Upper lobe of left lung (tissue), 6 donors: ENCODE results near the gene RRP36. TPM values are rescaled to one million over a fixed set of nuclear protein-coding genes. Genes with fewer than 3 reads are reported as not detected.

ENCODE experiments used
- ATAC-seq, 2 donors: fragments of 200-7000 bp; cut with Tn5 transposase; one replicate each; pipeline ENCODE4 v1.9.1; 2022; ENCODE audit warnings: mild to moderate bottlenecking in 2 of 2, moderate library complexity in 2 of 2; ENCODE audit not compliant: low FRiP score in 2 of 2
- DNase-seq, 2 donors: peaks; one replicate each; pipeline ENCODE4 v3.0.0-alpha.2; 2019 to 2020
- H3K27ac ChIP-seq, 4 donors: fragments of 200-600 bp; sonication (generic); one replicate each; pipeline ENCODE4 v1.5.1; 2016 to 2019
- H3K27me3 ChIP-seq, 4 donors: fragments of 200-600 bp; sonication (generic); one replicate each; pipeline ENCODE4 v1.5.1; 2017 to 2019
- H3K36me3 ChIP-seq, 4 donors: fragments of 200-600 bp; sonication (generic); one replicate each; pipeline ENCODE4 v1.5.1; 2016 to 2019
- H3K4me1 ChIP-seq, 4 donors: fragments of 200-600 bp; sonication (generic); one replicate each; pipeline ENCODE4 v1.5.1; 2018 to 2019
- H3K4me3 ChIP-seq, 4 donors: fragments of 200-600 bp; sonication (generic); one replicate each; pipeline ENCODE4 v1.5.1; 2017 to 2019; ENCODE audit warnings: mild to moderate bottlenecking in 2 of 4, moderate library complexity in 1 of 4
- H3K9me3 ChIP-seq, 4 donors: fragments of 200-600 bp; sonication (generic); one replicate each; pipeline ENCODE4 v1.5.1; 2018 to 2019
- EP300 ChIP-seq, 4 donors: sonication (generic); formaldehyde crosslinking; IDR thresholded peaks; one replicate each; pipeline ENCODE4 v1.5.1; 2017; ENCODE audit warnings: antibody characterized with exemption in 4 of 4, control low read depth in 2 of 4
- POLR2A ChIP-seq, 4 donors: fragments of 450-650 bp; IDR thresholded peaks; one replicate each; pipeline ENCODE4 v1.5.1; 2016 to 2017; ENCODE audit warnings: antibody characterized with exemption in 4 of 4, mild to moderate bottlenecking in 2 of 4
- POLR2AphosphoS5 ChIP-seq, 2 donors: sonication (generic); formaldehyde crosslinking; IDR thresholded peaks; one replicate each; pipeline ENCODE4 v1.5.1; 2017; ENCODE audit warnings: antibody characterized with exemption in 2 of 2
- WGBS, 2 donors: methylation state at CpG; one replicate each; pipeline ENCODE4 v1.1.5; 2017 to 2018; 5-methylcytosine and 5-hydroxymethylcytosine counted together
- total RNA-seq, 6 donors: library from RNA; depleted of rRNA in 4 of 6; stranded (reverse); fragments of >200 nt in 4 of 6; gene quantifications; one replicate each; pipeline versions ENCODE4 v1.1.0 to v1.2.1, GENCODE V29; 2016 to 2021
- TF ChIP-seq, protein P1 (sequence below), 6 experiments: fragments of 450-650 bp in 4 of 6; fragments of 200-600 bp in 2 of 6; sonication (generic) in 2 of 6; IDR thresholded peaks; one replicate each; pipeline ENCODE4 v1.5.1; 2016 to 2019; ENCODE audit warnings: antibody characterized with exemption in 6 of 6
- donor health status: DM: no; HTN: no; CAD: no; lungs with moderate emphysema.
- donor health status: DM: no; HTN: yes; CAD: no; lungs with severe emphysema.

The RRP36 gene
- total RNA-seq, 6 donors from 2014 or later, result 32.0 to 77.2 (median 45.9) TPM

DNA sequence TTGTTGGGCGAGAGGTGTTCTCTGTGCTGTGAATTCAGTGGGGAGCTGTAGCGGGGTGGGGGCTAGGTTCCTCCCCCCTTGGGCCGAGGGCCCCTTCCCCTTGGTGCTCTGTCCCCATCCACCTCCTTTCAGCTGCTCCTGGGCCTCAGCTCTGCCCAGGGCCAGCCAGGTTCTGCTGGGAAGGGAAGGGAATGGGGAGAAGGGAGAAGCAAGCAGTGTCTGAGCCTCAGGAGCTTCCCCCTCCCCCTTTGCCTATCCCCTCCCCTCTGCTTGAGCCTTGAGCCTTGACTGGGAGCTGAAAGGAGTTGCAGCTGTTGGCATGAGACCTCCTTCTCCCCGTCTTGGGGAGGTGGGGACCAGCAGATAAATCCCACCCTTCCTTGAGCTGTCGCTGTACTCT, 576 bp upstream of the RRP36 start:
- no peak for TF ChIP-seq EP300 (IDR thresholded peaks at IDR 0.05)
- DNase-seq, result no peak
- H3K27ac ChIP-seq, result peak overlapping the region; percentile 85 to 90 (median 88)
- H3K4me1 ChIP-seq, result peaks cover 35 to 43% (median 35%) of the 10 kb centered on the region in 4 donors
- ATAC-seq, result peak in 1 of 2 donors; percentile 4
- 62 to 72% methylated on average over 5 of the region's 5 CpGs for WGBS, 2 donors
- H3K27me3 ChIP-seq, result no peaks in the 10 kb centered on the region
- peaks cover 20 to 50% (median 33%) of the 10 kb centered on the region in 4 donors for H3K36me3 ChIP-seq
- H3K9me3 ChIP-seq, result no peaks in the 10 kb centered on the region
- H3K4me3 ChIP-seq, result peak overlapping the region in 3 of 4 donors; percentile 68 to 100 (median 79)

DNA sequence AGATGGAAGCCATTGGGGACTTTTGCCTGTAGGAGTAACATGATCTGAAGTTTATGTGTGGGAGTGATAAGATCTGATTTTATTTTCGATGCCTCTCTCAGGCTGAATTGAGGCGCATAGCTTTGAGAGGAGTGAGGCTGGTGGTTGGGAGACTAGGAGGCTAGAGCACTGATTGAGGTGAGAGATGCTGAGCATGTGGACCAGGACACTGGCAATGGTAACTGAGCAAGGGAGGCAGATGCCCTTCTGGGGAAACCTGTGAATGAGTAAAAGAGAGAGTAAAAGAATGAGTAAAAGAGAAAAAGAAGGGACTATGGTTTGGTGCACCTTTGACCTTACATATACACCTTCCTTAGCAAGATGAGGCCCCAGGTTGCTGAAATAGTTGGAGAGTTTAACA, 3.0 kb downstream of the RRP36 start:
- Histone ChIP-seq H3K9me3 (no peaks in the 10 kb centered on the region), H3K4me3 (no peak overlapping the region), H3K36me3 (peaks cover 37 to 61% (median 52%) of the 10 kb centered on the region in 4 donors), H3K27ac (no peak overlapping the region), H3K4me1 (peaks cover 18 to 25% (median 21%) of the 10 kb centered on the region in 4 donors), H3K27me3 (no peaks in the 10 kb centered on the region)
- TF ChIP-seq EP300 (IDR thresholded peaks at IDR 0.05), result no peak
- TF ChIP-seq, protein P1, sequence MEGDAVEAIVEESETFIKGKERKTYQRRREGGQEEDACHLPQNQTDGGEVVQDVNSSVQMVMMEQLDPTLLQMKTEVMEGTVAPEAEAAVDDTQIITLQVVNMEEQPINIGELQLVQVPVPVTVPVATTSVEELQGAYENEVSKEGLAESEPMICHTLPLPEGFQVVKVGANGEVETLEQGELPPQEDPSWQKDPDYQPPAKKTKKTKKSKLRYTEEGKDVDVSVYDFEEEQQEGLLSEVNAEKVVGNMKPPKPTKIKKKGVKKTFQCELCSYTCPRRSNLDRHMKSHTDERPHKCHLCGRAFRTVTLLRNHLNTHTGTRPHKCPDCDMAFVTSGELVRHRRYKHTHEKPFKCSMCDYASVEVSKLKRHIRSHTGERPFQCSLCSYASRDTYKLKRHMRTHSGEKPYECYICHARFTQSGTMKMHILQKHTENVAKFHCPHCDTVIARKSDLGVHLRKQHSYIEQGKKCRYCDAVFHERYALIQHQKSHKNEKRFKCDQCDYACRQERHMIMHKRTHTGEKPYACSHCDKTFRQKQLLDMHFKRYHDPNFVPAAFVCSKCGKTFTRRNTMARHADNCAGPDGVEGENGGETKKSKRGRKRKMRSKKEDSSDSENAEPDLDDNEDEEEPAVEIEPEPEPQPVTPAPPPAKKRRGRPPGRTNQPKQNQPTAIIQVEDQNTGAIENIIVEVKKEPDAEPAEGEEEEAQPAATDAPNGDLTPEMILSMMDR (IDR thresholded peaks at IDR 0.05), result no peak
- TF ChIP-seq POLR2AphosphoS5 (IDR thresholded peaks at IDR 0.05), result no peak
- DNase-seq (no peak), ATAC-seq (no peak)
- WGBS, 2 donors, result 89 to 98% methylated on average over 2 of the region's 2 CpGs

DNA sequence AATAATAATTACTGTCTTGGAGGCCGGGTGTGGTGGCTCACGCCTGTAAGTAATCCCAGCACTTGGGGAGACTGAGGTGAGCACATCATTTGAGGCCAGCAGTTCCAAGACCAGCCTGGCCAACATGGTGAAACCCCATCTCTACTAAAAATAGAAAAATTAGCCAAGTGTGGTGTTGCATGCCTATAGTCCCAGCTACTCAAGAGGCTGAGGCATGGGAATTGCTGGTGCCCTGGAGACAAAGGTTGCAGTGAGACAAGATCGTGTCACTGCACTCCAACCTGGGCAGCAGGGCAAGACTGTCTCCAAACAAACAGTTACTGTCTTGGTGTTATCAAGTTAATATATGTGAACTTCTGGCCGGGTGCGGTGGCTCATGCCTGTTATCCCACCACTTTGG, 4.9 kb downstream of the RRP36 start:
- DNase-seq (no peak), ATAC-seq (no peak)
- no peak for TF ChIP-seq POLR2A (IDR thresholded peaks at IDR 0.05)
- TF ChIP-seq, protein P1 (IDR thresholded peaks at IDR 0.05), result no peak
- TF ChIP-seq POLR2AphosphoS5 (IDR thresholded peaks at IDR 0.05), result no peak
- no peak for TF ChIP-seq EP300 (IDR thresholded peaks at IDR 0.05)
- no peaks in the 10 kb centered on the region for H3K27me3 ChIP-seq
- no peaks in the 10 kb centered on the region for H3K9me3 ChIP-seq
- WGBS, 2 donors, result 90 to 92% methylated on average over 5 of the region's 5 CpGs
- no peak overlapping the region for H3K4me3 ChIP-seq
- no peak overlapping the region for H3K27ac ChIP-seq
- H3K36me3 ChIP-seq, result peaks cover 46 to 75% (median 64%) of the 10 kb centered on the region in 4 donors
- H3K4me1 ChIP-seq, result peaks cover 12 to 18% (median 13%) of the 10 kb centered on the region in 4 donors

DNA sequence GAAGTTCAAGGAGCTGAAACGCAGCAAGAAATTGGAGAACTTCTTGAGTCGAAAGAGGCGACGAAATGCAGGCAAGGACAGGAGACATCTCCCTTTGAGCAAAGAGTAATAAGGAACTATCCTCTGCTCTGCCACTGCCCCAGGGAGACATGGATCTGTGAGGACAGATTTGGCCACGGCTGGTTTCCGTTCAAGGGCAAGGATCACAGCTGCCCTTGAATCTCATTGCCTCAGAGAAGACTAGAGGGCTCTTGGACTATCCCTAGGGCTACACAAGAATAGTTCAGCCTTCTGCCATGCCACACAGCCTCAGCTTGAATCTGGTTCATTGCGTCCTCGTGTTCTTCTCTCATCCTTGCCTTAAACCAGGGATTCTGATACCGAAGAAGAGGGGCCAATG, 7.7 kb downstream of the RRP36 start:
- Histone ChIP-seq H3K4me3 (no peak overlapping the region), H3K4me1 (no peaks in the 10 kb centered on the region), H3K9me3 (no peaks in the 10 kb centered on the region), H3K36me3 (peaks cover 46 to 97% (median 67%) of the 10 kb centered on the region in 4 donors), H3K27me3 (no peaks in the 10 kb centered on the region), H3K27ac (no peak overlapping the region)
- TF ChIP-seq POLR2A (IDR thresholded peaks at IDR 0.05) (no peak), POLR2AphosphoS5 (IDR thresholded peaks at IDR 0.05) (no peak)
- no peak for DNase-seq
- WGBS, 2 donors, result 92 to 96% methylated on average over 7 to 9 of the region's 9 CpGs
- no peak for ATAC-seq

DNA sequence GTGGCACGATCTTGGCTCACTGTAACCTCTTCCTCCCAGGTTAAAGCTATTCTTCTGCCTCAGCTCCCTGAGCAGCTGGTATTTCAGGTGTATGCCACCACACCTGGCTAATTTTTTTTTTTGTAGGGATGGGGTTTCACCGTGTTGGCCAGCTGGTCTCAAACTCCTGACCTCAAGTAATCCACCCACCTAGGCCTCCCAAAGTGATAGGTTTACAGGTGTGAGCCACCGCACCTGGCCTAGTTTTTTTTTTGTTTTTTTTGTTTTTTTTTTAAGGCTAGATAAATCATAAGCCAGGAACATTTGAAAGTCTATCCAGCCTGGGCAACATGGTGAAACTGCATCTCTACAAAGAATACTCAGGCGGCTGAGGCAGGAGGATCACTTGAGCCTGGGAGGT, 10.9 kb downstream of the RRP36 start:
- peaks cover 37 to 96% (median 58%) of the 10 kb centered on the region in 4 donors for H3K36me3 ChIP-seq
- H3K27ac ChIP-seq, result no peak overlapping the region
- WGBS, 2 donors, result 94 to 95% methylated on average over 4 of the region's 4 CpGs
- H3K4me1 ChIP-seq, result no peaks in the 10 kb centered on the region
- DNase-seq (no peak), ATAC-seq (no peak)
- H3K9me3 ChIP-seq, result no peaks in the 10 kb centered on the region
- H3K27me3 ChIP-seq, result no peaks in the 10 kb centered on the region
- TF ChIP-seq, protein P1 (IDR thresholded peaks at IDR 0.05), result no peak
- no peak for TF ChIP-seq POLR2AphosphoS5 (IDR thresholded peaks at IDR 0.05)
- TF ChIP-seq EP300 (IDR thresholded peaks at IDR 0.05), result no peak
- TF ChIP-seq POLR2A (IDR thresholded peaks at IDR 0.05), result no peak
- no peak overlapping the region for H3K4me3 ChIP-seq

DNA sequence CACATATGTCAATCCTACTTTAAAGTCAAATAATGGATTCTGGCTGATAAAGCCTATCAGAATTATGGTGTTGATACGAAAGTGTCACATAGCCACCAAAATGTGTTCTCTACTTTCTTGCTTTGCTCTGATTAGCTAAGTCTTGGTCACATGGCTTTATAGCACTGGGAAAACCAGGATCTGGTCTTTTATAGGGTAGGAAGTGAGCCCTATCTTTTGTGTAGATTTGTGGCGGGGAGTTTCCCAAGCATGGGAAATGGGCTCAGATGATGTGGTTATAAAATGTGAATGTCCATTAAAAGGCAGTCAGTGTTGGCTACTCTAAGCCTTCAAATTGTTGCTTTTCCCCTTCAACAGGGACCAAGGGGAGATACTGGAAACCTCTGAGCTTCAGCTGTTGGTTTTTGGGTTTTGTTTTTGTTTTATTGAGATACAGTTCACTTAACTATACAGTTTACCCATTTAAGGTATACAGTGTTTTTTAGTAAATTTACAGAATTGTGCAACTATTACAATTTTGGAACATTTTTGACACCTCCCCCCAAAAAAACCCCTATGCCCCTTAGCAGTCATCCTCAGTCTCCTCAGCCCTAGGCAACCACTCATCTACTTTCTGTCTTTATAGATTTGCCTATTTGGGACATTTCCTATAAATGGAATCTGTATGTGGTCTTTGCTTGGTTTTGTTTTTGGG, 12.2 kb downstream of the RRP36 start:
- H3K27ac ChIP-seq, result no peak overlapping the region
- 82 to 98% methylated on average over 2 of the region's 2 CpGs for WGBS, 2 donors
- DNase-seq, result no peak

More for the DNA sequence above, 12.2 kb downstream of the RRP36 start:
- no peaks in the 10 kb centered on the region for H3K4me1 ChIP-seq
- no peaks in the 10 kb centered on the region for H3K9me3 ChIP-seq
- ATAC-seq, result no peak
- peaks cover 28 to 96% (median 58%) of the 10 kb centered on the region in 4 donors for H3K36me3 ChIP-seq
- H3K4me3 ChIP-seq, result no peak overlapping the region
- no peaks in the 10 kb centered on the region for H3K27me3 ChIP-seq
- TF ChIP-seq POLR2AphosphoS5 (IDR thresholded peaks at IDR 0.05), result no peak
- TF ChIP-seq, protein P1 (IDR thresholded peaks at IDR 0.05), result no peak
- no peak for TF ChIP-seq EP300 (IDR thresholded peaks at IDR 0.05)
- TF ChIP-seq POLR2A (IDR thresholded peaks at IDR 0.05), result no peak
